ENCODE data around the gene PLPPR1. TPM values are rescaled to one million over a fixed set of nuclear protein-coding genes. Genes with fewer than 3 reads are reported as not detected.

The PLPPR1 gene
- total and polyA plus RNA-seq, 2 of the 4 experiments (the other 2 are of a cell fraction), result not detected

GRCh38 chr9:101050650-101051049 lies 22.1 kb downstream of the PLPPR1 start:
- Histone ChIP-seq H3K4ac (ENCODE audit: low read depth, low read length) (no peak overlapping the region), H3K18ac (ENCODE audit: low read depth, low read length) (no peak overlapping the region), H3K4me2 (ENCODE audit: low read depth, low read length) (no peak overlapping the region), H4K5ac (ENCODE audit: low read depth, low read length) (no peak overlapping the region), H2AFZ (replicated peaks; ENCODE audit: low read length, poor library complexity) (no peak overlapping the region), H4K91ac (ENCODE audit: insufficient read depth, low read depth, low read length) (no peak overlapping the region), H3K27ac (ENCODE audit: insufficient read depth, low read length) (no peak overlapping the region), H3K14ac (replicated peaks; ENCODE audit: low read depth, low read length) (no peak overlapping the region), H3K79me1 (ENCODE audit: low read depth in 1 of 2, low read length in 2 of 2) (no peaks in the 10 kb centered on the region), H2BK20ac (ENCODE audit: low read depth, low read length) (no peak overlapping the region), H4K8ac (ENCODE audit: low read depth in 2 of 2, low read length in 2 of 2) (no peak overlapping the region), H2BK15ac (ENCODE audit: low read depth, low read length) (no peak overlapping the region), H3K23ac (ENCODE audit: low read depth, low read length) (no peak overlapping the region), H2BK120ac (ENCODE audit: low read depth, low read length) (no peak overlapping the region), H3K36me3 (ENCODE audit: control insufficient read depth, insufficient read depth, low read length) (no peaks in the 10 kb centered on the region), H2AK9ac (replicated peaks; ENCODE audit: low read depth, low read length, poor library complexity) (no peak overlapping the region), H3K9ac (ENCODE audit: low read depth, low read length) (no peak overlapping the region), H3K56ac (ENCODE audit: extremely low read depth, insufficient read depth, low read length) (no peak overlapping the region), H4K20me1 (ENCODE audit: insufficient read depth, low read length) (no peaks in the 10 kb centered on the region), H3K9me1 (ENCODE audit: insufficient read depth, low read length) (no peaks in the 10 kb centered on the region), H2AK5ac (ENCODE audit: low read depth, low read length) (no peak overlapping the region), H3K27me3 (ENCODE audit: control insufficient read depth, insufficient read depth, low read length) (no peaks in the 10 kb centered on the region), H3K4me3 (ENCODE audit: insufficient read depth, low read depth, low read length) (no peak overlapping the region), H2BK5ac (ENCODE audit: low read depth, low read length, poor library complexity, severe bottlenecking) (no peak overlapping the region), H3K9me3 (ENCODE audit: control insufficient read depth, insufficient read depth, low read length) (peaks cover 2% of the 10 kb centered on the region; the same call in 1 of the 2 replicates), H3K4me1 (ENCODE audit: control insufficient read depth, insufficient read depth, low read length) (no peaks in the 10 kb centered on the region)
- TF ChIP-seq MAZ (IDR thresholded peaks at IDR 0.05; ENCODE audit: borderline replicate concordance, low read depth, low read length) (no peak), MAFK (IDR thresholded peaks at IDR 0.05; ENCODE audit: low read depth, low read length) (no peak), CEBPB (IDR thresholded peaks at IDR 0.05; ENCODE audit: low read depth, low read length) (no peak), FOS (IDR thresholded peaks at IDR 0.05; ENCODE audit: low read depth, low read length) (no peak), USF2 (IDR thresholded peaks at IDR 0.05; ENCODE audit: low read depth, low read length) (no peak), SMC3 (IDR thresholded peaks at IDR 0.05; ENCODE audit: low read depth, low read length) (no peak), ELK1 (IDR thresholded peaks at IDR 0.05; ENCODE audit: borderline replicate concordance, low read depth, low read length) (no peak), MXI1 (IDR thresholded peaks at IDR 0.05; ENCODE audit: borderline replicate concordance, low read depth, low read length) (no peak), RCOR1 (IDR thresholded peaks at IDR 0.05; ENCODE audit: insufficient replicate concordance, low read length) (no peak), POLR2A (IDR thresholded peaks at IDR 0.05; ENCODE audit: low read depth, low read length) (no peak), CTCF (conservative IDR thresholded peaks at IDR 0.05; ENCODE audit: low read depth, low read length) (no peak), RAD21 (IDR thresholded peaks at IDR 0.05; ENCODE audit: low read length) (no peak)
- no TSS peak for BruUV-seq (replicated peaks)
- CTCF ChIA-PET, result no interaction called here
- intact Hi-C loops (cut with micrococcal nuclease) (no loop called here), in situ Hi-C loops (cut with MboI; ENCODE audit: low sequenced_read_pairs) (no loop called here), dilution Hi-C loops (cut with HindIII; ENCODE audit: low sequenced_read_pairs, unreplicated experiment) (no loop called here)
- POLR2A ChIA-PET (ENCODE audit: unreplicated experiment), result no interaction called here
- 64% methylated on average over 2 of the region's 3 CpGs; no CpG with 5 or more reads in 1 of the 2 experiments for WGBS, 2 experiments (ENCODE audit: extremely low coverage in 2 of 2, insufficient read length in 1 of 2)
- ATAC-seq (ENCODE audit: low read depth), result no peak
- DNase-seq, result no peak
